GM23338 (cell line): ENCODE measurements around the gene GPRIN1. TPM values are rescaled to one million over a fixed set of nuclear protein-coding genes. Genes with fewer than 3 reads are reported as not detected.

Source experiments
- microRNA-seq: library from miRNA; unstranded; fragments of <30 nt; microRNA quantifications from one replicate; pipeline ENCODE4, GENCODE V29; 2017
- polyA plus RNA-seq: library from polyadenylated mRNA; unstranded; fragments of >200 nt; fragmentation: Nextera tagmentation; extraction: Ambion mirVana; gene quantifications from 2 replicates; pipeline ENCODE4 v1.2.1, GENCODE V29; 2016
- small RNA-seq: library from RNA; depleted of rRNA; stranded (forward); fragments of <200 nt; gene quantifications from one replicate; pipeline ENCODE3, GENCODE V24; 2014; ENCODE audit warnings: low replicate concordance
- total RNA-seq: library from RNA; depleted of rRNA; stranded (reverse); fragments of >200 nt; shearing (Covaris generic); gene quantifications from 2 replicates; pipeline ENCODE4 v1.2.3, GENCODE V29; 2014; rRNA removed

GPRIN1 gene
- total and polyA plus RNA-seq, 2 experiments from 2014 or later, result 3.8 to 14.6 TPM

Small RNA genes within 50 kb of the gene (microRNA-seq; reads per million reads assigned to microRNA genes)
- gene MIR4281, result not detected

Small RNA genes within 50 kb of the gene (small RNA-seq; reads per million reads assigned to genes)
- gene MIR4281 (not detected), gene RF00019 (not detected), gene RN7SL684P (not detected)

Other genes starting within 250 kb of the GPRIN1 start
- gene KIAA1191, start 248.4 kb downstream of the GPRIN1 start, total RNA-seq, result 87.2 and 87.4 TPM in 2 replicates
- gene KIAA1191, start 248.4 kb downstream of the GPRIN1 start, polyA plus RNA-seq, result 52.3 and 53.7 TPM in 2 replicates
- gene ARL10, start 244.7 kb downstream of the GPRIN1 start, total RNA-seq, result 6.7 and 7.9 TPM in 2 replicates
- gene ARL10, start 244.7 kb downstream of the GPRIN1 start, polyA plus RNA-seq, result 2.0 and 2.5 TPM in 2 replicates
- 43.4 and 44.3 TPM in 2 replicates for gene NOP16, start 221.6 kb downstream of the GPRIN1 start, total RNA-seq
- gene NOP16, start 221.6 kb downstream of the GPRIN1 start, polyA plus RNA-seq, result 181 and 193 TPM in 2 replicates
- gene HIGD2A, start 221.4 kb downstream of the GPRIN1 start, total RNA-seq, result 50.1 and 67.7 TPM in 2 replicates
- 194 and 206 TPM in 2 replicates for gene HIGD2A, start 221.4 kb downstream of the GPRIN1 start, polyA plus RNA-seq
- gene CLTB, start 193.6 kb downstream of the GPRIN1 start, total RNA-seq, result 34.0 and 41.4 TPM in 2 replicates
- gene CLTB, start 193.6 kb downstream of the GPRIN1 start, polyA plus RNA-seq, result 26.8 and 30.1 TPM in 2 replicates
- 32.8 and 34.6 TPM in 2 replicates for gene FAF2, start 161.8 kb downstream of the GPRIN1 start, total RNA-seq
- 36.4 and 37.6 TPM in 2 replicates for gene FAF2, start 161.8 kb downstream of the GPRIN1 start, polyA plus RNA-seq
- gene RNF44, start 72.8 kb downstream of the GPRIN1 start, total RNA-seq, result 78.5 and 104 TPM in 2 replicates
- gene RNF44, start 72.8 kb downstream of the GPRIN1 start, polyA plus RNA-seq, result 56.7 and 59.3 TPM in 2 replicates
- not detected in 2 replicates for gene CDHR2, start 60.8 kb downstream of the GPRIN1 start, total RNA-seq
- 0.17 TPM in 1 of 2 replicates, not detected in the other for gene CDHR2, start 60.8 kb downstream of the GPRIN1 start, polyA plus RNA-seq
- 1.8 and 3.6 TPM in 2 replicates for gene SNCB, start 20.4 kb upstream of the GPRIN1 start, total RNA-seq
- 13.5 and 13.8 TPM in 2 replicates for gene SNCB, start 20.4 kb upstream of the GPRIN1 start, polyA plus RNA-seq
- 0.17 TPM in 1 of 2 replicates, not detected in the other for gene EIF4E1B, start 20.5 kb upstream of the GPRIN1 start, total RNA-seq
- 0.10 TPM in 1 of 2 replicates, not detected in the other for gene EIF4E1B, start 20.5 kb upstream of the GPRIN1 start, polyA plus RNA-seq
- 51.0 and 52.1 TPM in 2 replicates for gene TSPAN17, start 37.3 kb upstream of the GPRIN1 start, total RNA-seq
- 11.7 TPM in 2 replicates for gene TSPAN17, start 37.3 kb upstream of the GPRIN1 start, polyA plus RNA-seq
- 3.9 and 7.3 TPM in 2 replicates for gene UNC5A, start 200.4 kb upstream of the GPRIN1 start, total RNA-seq
- 0.92 and 1.1 TPM in 2 replicates for gene UNC5A, start 200.4 kb upstream of the GPRIN1 start, polyA plus RNA-seq